CD1c-positive myeloid dendritic cell (primary cell): ENCODE results near the gene ZNF397.

ENCODE experiments used
- DNase-seq: peaks from one replicate; pipeline ENCODE4 v3.0.0-alpha.2; 2016; ENCODE audit errors: extremely low spot score

Gene ZNF397

DNA sequence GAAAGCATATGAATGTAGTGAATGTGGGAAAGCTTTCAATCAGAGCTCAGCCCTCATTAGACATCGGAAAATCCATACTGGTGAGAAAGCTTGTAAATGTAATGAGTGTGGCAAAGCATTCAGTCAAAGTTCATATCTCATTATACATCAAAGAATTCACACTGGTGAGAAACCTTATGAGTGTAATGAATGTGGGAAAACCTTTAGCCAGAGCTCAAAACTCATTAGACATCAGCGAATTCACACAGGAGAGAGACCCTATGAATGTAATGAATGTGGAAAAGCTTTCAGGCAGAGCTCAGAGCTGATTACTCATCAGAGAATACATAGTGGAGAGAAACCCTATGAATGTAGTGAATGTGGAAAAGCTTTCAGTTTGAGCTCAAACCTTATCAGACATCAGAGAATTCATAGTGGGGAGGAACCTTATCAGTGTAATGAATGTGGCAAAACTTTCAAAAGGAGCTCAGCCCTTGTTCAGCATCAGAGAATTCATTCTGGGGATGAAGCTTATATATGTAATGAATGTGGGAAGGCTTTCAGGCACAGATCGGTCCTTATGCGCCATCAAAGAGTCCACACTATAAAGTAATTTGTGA is 5.0 kb downstream of the ZNF397 start:
- no peak for DNase-seq

DNA sequence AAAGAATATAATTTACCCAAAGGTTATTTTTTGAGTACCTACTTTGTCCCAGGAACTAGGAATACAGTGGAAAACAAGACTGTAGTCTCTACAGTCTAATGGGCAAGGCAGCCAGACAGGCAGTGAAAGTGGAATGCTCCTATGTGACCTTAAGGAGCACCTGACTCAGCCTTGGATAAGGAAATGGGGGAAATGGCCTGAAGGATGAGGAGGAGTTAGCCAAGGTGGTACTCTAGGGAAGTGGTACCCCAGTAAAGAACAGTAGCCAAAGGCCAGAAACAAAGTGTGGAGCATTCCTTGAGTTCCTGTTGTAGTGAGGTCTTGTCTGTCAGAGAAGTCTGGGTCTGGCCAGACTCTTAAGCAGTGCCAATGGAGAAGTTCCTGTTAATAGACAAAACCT is 6.0 kb downstream of the ZNF397 start:
- DNase-seq = no peak

DNA sequence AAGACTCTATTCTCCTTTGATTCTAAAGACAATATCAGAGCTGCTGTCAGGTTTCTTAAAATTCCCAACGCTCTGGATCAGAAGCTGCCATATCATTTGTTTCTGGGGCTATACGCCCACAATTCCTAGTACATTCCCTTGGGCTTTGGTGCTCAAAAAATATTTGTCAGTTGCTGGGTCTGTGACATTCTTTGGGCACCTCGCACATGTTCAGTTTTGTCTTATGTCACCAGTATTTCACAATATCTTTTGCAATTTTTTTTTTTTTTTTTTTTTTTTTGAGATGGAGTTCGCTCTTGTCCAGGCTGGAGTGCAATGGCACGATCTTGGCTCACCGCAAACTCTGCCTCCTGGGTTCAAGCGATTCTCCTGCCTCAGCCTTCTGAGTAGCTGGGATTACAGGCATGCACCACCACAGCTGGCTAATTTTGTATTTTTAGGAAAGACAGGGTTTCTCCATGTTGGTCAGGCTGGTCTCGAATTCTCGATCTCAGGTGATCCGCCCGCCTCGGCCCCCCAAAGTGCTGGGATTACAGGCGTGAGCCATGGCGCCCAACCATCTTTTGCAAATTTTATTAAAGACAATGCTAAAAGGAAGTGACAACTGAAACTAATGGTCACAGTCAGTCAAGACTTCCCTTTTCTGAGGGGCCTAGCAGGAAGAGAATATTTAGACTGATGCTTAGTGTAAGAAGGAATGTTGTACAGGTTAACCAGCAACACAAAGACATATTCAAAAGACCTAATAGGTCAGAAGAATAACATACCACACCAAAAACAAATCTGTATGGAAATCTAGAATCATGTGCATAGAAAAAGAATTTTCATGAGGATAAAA is 6.8 kb downstream of the ZNF397 start:
- peak; percentile 44 for DNase-seq

DNA sequence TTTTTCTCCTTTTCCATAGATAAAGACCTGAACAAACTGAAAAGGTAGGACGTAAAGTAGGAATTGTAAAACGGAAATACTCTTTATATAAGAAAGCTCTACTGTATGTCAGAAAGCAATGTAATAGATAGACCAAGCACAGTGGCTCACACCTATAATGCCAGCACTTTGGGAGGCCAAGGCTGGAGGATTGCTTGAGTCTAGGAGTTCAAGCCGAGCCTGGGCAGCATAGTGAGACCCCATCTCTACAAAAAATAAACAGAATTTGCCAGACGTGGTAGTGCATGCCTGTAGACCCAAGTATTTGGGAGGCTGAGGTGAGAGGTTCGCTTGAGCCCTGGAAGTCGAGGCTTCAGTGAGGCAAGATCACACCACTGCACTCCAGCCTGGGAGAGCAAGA is 7.6 kb downstream of the ZNF397 start:
- no peak for DNase-seq

DNA sequence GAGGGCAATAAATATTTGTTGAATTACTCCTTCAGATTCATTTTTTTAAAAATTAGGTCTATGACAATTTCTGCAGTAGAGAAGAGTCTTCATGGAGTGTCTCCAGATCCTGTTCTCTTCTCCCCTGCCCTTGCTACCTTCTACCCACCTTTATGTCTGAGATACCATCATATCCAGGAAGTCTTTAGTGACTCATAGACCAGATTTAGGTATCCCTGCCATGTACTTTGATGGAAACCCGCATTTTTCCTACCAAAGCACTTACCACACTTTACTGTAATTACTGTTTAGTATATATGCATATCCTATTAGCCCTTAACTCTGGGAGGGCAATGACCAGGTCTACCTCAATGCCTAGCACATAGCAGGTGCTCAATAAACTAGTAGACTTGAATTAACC is 11.6 kb downstream of the ZNF397 start:
- no peak for DNase-seq

DNA sequence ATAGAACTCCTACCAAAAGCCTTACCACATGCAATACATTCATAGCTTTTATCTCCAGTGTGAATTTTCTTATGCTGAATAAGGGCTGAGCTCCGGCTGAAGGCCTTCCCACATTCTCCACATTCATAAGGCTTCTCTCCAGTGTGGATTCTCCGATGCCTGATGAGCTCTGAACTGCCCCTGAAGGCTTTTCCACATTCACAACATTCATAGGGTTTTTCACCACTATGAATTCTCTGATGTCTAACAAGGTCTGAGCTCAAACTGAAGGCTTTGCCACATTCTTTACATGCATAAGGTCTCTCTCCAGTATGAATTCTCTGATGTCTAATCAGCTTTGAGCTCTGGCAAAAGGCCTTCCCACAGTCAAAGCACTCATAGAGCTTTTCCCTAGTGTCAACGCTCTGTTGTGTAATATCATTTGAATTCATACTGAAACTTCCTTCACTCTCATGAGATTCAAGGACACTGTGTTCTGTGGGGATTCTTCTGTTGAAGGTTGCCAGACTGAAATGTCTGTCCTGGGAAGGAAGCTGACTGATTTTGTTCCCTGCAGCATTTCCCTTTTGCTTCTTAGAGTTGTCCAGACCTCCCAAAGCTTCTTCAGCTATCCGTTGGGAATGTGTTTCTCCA is 12.9 kb downstream of the ZNF397 start:
- no peak for DNase-seq

DNA sequence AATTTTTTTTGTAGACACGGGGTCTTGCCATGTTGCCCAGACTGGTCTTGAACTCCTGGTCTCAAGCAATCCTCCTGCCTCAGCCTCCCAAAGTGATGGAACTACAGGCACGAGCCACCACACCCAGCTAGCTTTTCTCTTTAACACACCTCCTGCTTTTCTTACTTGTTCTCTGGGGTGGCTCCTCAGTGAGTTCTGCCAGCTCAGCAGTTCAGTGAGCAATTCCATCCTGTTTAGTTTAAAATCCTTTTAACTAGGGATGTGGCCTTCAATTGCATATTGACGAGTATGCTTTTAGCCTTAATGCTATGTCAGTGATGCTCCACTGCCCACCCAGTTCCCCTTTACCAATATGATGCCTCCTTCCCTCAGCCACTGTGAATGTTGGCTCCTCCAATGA is 16.1 kb downstream of the ZNF397 start:
- DNase-seq = no peak

DNA sequence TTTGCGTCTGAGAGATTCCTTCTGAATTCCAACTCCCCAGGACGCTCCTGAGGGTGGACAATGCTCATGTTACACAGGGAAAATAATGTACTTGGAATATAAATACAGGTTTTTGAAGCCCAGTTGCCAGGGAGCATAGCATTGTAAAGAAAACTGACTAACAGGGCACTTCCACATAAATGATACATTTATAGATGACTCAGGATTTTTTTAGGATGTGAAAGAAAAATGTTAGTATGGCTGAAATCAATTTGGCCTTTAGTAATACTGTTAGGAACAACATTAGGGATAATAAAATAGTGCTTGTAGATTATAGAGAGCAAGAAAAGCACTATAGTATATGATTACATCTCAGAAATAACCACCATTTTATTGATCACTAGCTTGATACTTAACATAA is 23.6 kb downstream of the ZNF397 start:
- no peak for DNase-seq

DNA sequence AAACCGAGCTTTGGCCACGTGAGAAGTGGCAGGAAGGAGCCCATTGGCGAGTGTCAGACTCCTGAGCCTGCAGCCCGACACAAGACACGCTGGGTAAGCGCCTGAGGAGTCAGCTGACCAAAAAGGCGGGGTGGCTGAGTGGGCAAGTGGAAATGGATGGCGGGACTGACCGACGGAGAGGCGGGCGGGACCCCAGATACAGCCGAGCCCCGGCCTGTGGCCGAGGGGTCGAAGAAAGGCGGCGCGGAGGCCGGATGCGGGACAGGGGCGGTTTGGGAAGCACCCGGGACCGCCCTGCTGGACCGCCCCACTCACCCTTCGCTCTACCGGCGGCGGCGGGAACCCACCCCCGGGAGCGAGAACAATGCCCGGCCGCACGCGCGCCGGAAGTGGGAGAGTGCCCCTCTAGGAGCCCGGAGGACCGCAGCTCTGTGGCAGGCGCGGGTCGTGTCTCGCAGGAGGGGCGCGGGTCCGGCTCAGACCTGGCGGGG is 26.4 kb downstream of the ZNF397 start:
- peak; percentile 70 for DNase-seq

DNA sequence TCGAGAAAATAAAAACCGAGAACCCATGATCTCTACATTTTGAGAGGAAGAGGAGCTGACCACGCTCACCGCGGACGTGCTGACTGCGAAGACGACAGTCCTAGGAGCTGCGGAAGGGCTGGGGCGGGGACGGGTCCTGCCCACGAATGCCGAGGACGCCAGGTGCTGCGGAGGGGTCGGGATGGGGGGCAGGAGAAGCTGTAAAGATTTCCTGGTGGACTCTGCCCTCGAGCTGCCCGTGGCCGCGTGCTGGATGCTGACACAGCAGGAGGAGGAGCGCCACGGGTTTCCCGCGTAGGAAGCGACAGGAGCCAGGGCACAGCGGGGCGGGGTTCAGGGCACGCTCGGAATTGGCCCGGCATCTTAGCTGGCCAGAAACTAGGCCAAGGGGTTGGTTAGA is 27.0 kb downstream of the ZNF397 start:
- DNase-seq = no peak

DNA sequence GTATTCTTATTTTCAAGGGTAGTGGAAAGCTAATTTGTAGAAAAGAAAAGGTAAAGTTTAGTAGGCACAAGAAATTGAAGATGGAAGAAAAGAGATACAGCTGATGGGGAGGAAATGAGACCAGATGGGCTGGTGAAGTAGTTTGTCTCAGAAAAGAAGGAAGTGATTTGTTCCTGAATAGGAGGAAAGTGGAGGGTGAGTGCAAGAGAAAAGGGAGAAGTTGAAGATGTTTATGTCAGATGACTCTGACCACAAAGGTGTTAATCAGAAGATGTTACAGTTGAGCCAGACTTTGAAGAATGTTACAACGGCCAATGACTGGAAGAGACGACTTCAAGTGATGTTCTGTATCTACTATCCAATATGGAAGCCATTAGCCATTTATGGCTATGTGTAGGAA is 28.0 kb downstream of the ZNF397 start:
- no peak for DNase-seq

DNA sequence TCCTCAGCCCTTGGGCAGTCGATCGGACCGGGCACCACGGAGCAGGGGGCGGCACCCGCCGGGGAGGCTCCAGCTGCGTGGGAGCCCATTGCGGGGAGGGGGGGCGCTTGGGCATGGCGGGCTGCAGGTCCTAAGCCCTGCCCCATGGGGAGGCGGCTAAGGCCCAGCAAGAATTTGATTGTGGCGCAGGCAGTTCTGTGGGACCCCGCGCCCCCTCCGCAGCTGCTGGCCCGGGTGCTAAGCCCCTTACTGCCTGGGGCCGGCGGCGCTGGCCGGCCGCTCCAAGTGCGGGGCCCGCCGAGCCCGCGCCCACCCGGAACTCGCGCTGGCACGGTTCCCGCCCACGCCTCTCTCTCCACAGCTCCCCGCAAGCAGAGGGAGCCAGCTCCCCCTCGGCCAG is 30.8 kb downstream of the ZNF397 start:
- no peak for DNase-seq

DNA sequence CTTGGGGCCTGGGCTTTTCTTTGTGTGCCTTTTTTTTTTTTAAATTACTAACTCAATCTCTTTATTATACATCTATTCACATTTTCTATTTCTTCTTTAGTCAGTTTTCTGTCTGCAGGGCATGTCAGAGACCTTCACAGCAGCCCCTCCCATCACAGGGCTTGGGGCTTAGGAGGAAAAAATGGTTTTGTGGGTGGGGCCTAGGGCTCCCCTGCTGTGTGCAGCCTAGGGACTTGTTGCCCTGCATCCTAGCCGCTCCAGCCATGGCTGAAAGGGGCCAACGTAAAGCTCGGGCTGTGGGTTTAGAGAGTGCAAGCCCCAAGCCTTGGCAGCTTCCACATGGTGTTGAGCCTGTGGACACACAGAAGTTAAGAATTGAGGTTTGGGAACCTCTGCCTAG is 35.4 kb downstream of the ZNF397 start:
- no peak for DNase-seq

DNA sequence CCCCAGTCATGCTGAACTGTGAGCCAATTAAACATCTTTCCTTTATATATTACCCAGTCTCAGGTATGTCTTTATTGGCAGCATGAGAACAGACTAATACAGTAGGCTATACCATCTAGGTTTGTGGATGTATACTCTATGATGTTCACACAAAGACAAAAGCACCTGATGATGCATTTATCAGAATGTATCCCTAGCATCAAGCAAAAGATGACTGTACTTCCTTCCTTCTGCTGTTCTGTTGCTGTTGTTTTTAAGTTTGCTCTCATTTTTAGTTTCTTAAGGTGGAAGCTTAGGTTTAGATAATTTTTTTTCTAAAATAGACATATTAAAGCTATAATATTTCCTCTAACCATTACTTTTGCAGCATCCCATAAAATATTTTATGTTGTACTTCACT is 36.8 kb downstream of the ZNF397 start:
- no peak for DNase-seq

DNA sequence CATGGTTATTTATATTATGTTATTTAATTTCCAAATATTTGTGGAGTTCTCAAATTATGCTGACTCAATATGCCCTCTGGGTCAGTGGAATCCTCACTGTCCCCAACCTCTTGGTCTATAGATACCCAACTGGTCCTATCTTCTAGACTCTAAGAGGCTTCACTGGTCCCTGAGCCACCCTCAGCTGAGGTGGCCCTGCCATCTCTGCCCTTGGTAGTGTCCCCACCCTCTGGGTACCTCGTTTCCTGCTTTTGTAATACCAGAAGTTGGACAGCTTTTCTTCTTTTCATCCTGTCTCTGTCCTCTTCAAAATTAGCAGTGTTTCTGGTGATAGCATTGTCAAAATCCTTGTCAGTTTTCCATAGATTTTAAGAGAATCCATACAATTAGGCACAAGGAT is 37.3 kb downstream of the ZNF397 start:
- no peak for DNase-seq

DNA sequence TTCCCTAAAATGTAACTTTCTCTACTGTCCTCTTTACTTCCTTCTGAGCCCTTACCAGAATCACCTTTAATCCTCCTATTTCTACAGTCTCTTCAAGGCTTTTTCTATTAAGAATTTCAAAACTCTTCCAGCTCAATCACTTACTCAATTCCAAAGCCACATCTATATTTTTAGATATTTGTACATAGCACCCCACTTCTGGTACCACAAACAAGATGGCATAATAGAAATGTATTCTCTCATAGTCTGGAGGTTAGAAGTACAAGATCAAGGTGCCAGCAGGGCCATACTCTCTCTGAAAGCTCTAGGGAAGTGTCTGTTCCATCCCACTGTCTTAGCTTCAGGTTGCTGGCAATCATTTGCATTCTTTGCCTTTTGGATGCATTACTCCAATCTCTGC is 38.1 kb downstream of the ZNF397 start:
- DNase-seq = no peak

DNA sequence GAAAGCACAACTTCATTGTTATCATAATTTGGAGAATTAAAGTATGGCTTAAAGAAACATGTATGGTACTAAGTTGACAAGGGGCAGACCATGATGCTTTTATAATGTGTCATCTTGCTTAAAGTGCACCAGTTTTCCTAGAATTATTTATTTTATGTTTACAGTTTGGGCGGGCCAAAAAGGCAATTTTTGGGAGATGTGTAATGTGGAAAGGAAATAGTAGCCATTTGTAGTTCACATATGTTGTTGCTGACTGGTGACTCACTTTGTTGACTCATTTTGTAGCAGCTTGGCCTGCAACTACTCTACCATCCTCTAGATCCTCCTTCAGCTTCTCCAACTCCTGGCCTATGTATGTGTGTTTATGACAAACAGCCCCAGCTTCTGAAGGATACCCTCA is 41.5 kb downstream of the ZNF397 start:
- no peak for DNase-seq

DNA sequence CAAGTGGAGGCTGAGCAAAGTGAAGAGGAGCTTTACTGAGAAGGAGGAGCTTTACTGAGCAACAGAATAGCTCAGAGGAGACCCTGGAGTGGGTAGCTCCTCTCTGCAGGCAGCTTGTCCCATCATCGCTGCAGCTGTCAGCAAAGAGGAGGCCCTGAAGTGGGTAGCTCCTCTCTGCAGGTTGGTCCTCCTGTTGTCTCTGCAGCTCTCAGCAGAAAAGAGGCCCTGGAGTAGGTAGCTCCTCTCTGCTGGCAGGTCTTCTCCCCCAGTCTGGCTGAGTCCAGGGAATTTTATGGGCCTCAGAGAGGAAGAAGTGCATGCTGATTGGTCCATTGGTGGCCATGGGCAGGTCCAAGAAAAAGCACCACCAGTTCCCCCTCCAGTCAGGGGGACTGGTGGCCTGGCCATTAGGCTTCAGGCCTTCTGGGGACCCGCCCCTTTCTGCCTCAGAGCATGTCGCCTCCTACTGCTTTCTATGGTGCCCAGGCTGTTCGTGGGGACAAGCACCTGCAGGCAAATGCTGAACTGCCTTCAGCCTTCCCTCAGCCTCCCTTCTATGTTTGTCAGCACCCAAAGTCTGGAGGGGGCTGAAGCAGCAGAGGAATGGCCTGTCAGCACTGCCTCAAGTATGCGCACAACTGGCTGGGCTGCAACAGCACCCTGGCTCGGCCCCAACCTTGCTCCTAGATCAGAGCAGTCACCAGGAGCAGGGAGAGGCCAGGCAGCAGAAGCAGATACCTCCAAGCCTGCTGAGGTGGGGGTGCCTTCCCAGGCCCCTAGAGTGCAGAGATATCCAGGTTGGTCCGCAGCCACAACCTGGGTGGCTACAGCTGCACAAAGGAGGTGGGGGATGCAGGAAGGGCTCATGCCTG is 43.3 kb downstream of the ZNF397 start:
- DNase-seq = no peak

DNA sequence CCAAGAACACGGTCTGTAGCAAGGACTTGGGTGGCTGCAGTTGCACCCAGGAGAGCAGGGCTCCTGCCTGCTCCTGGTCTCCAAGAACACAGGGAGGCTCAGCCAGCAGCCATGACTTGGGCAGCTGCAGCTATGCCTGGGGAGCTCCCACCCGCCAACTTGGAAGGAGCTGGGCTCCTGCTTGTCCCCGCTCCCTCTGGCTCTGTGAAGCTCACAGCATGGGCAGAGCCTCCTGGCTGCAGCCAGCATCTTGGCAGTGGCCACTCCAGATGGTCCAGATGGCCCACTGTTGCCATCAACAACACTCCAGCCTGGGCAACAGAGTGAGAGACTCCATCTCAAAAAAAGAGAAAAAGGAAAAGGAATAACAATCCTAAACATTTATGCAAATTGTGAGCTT is 44.0 kb downstream of the ZNF397 start:
- no peak for DNase-seq

DNA sequence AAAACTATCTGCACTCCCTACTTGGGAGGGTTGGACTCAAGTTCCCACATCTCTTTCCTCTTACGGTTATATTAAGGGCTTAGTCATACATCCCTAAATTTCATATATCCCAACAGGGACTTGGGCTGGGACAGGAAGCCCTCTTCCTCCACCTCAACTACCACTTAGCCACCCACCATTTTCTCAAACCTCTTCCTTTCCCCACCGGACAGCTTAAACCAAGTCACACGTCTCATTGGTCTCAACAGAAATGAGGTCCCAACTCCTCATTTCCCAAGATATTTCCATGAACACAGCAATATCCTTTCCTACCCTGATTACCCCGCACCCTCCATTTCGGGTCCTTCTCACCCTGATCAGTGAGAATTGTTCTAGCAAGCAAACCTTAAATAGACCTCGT is 48.5 kb downstream of the ZNF397 start:
- DNase-seq = peak; percentile 15

DNA sequence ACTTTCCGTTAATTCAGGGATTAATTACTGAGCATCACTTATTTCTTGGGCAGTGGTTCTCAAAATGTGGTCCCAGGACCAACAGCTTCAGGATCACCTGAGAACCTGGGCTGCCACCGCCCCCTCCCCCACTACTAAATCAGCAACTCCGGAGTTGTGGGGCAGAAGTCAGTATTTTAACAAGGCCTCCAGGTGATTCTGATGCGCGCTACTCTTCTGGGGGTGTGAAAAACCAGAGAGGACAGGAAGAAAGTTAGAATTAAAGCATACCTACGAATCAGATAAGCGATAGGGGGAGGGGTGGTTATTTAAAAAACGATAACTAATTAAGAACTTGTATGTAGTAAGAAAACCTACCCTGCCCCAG is 48.9 kb downstream of the ZNF397 start:
- DNase-seq = no peak

DNA sequence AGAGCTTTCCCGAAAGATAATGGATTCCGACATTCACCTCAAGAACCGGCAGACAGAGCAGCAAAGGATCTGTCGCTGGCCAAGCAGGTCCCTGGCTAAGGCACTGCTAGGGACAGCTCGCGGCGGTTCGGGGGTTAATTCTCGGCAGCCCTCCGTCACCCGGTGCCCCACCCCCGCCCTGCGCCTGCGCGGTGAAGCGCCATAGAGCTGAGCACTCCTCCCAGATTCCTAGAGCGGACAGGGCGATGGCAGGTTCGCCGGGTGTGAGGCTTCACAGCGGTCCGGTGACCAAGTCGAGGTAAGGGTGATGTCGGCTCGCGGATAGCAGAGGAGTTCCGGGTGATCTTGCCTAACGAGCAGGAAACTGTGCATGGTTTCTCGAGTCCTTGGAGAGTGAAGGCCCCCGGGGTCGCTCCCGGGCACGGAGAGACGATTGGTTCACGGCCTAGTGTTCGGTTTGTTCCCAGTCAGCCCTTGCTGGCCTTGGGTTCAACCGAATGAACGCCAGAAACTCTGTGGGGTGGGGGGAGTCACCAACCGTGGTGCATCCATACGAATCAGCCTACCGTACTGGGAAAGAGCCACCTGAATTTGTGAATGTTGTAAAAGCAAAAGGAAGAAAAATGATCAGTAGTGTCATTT is 49.4 kb downstream of the ZNF397 start, which contains the start of gene ZSCAN30:
TSS of gene ZSCAN30 (minus strand) at position 136 of the 642 bp plus-strand sequence. CDS start 25,877 bp downstream, outside the sequence.
- peak; percentile 97 for DNase-seq
